Testis (tissue), 2 donors: ENCODE measurements around the gene MXD3.

Source experiments
- CTCF ChIP-seq, 3 experiments: fragments of 450-650 bp in 2 of 3; fragments of 200-600 bp in 1 of 3; sonication (generic) in 1 of 3; IDR thresholded peaks; one replicate each; pipeline ENCODE4 v1.5.1; 2016 to 2019; ENCODE audit warnings: antibody characterized with exemption in 3 of 3, mild to moderate bottlenecking in 2 of 3, moderate library complexity in 1 of 3
- POLR2A ChIP-seq: fragments of 450-650 bp; IDR thresholded peaks from one replicate; pipeline ENCODE4 v1.6.1; 2017; ENCODE audit warnings: antibody characterized with exemption, mild to moderate bottlenecking, moderate library complexity

DNA sequence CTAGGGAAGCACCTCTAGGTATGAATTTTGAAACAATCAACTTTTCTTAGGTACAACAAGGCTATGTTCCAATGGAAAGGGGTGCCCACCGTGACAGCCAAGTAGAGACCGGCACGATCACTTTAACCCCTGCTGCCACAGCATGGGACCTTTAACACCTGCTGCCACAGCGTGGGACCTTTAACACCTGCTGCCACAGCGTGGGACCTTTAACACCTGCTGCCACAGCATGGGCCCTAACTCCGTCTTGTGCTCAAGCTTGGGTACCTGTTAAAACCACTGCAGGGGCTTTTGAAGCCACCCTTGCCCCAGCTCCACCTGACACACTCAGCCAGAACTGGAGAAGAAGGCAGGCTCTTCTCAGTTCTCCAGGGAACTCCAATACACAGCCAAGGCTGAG lies 18.2 kb upstream of the MXD3 start:
- TF ChIP-seq CTCF (IDR thresholded peaks at IDR 0.05) (no peak), POLR2A (no peak)
